BJ (cell line): Measurements from ENCODE around the gene SZT2. TPM values are rescaled to one million over a fixed set of nuclear protein-coding genes. Genes with fewer than 3 reads are reported as not detected.
"Not testable (repeated sequence)": the region's sequence is repeated elsewhere in the genome, so short reads cannot be mapped to it uniquely, and the experiment has no call there.

Source experiments
- CTCF ChIA-PET: fragments of 350-600 bp; formaldehyde crosslinking; extraction: SDS; loops from one replicate; lab custom pipeline; 2021; ENCODE audit warnings: antibody characterized with exemption, inconsistent platforms; lab: Yijun Ruan, JAX
- POLR2A ChIA-PET: fragments of 300-600 bp; sonication (Branson Sonifier 250); formaldehyde crosslinking; extraction: SDS; loops from one replicate; lab custom pipeline; 2021; ENCODE audit warnings: antibody characterized with exemption; lab: Charles Lee
- DNase-seq: peaks from one replicate; pipeline ENCODE4 v3.0.0-alpha.2; 2011; ENCODE audit warnings: low read depth
- H3K27me3 ChIP-seq: 2 replicates; pipeline ENCODE4 v1.6.0; 2011; ENCODE audit warnings: low read length; ENCODE audit not compliant: control insufficient read depth, insufficient read depth
- H3K36me3 ChIP-seq: 2 replicates; pipeline ENCODE4 v1.5.1; 2011; ENCODE audit warnings: low read length; ENCODE audit not compliant: control insufficient read depth, insufficient read depth
- H3K4me3 ChIP-seq: 2 replicates; pipeline ENCODE4 v1.5.1; 2011; ENCODE audit warnings: low read depth, mild to moderate bottlenecking, control low read depth, low read length
- polyA plus RNA-seq: library from polyadenylated mRNA; depleted of rRNA; stranded (reverse); fragments of >200 nt; gene quantifications from 2 replicates; pipeline ENCODE4 v1.2.3, GENCODE V29; 2011
- TF ChIP-seq, protein P1 (sequence below): IDR thresholded peaks from 2 replicates; pipeline ENCODE4 v1.5.1; 2011; ENCODE audit warnings: low read depth, mild to moderate bottlenecking, control low read depth, inconsistent platforms, low read length, moderate library complexity; ENCODE audit not compliant: insufficient read depth

The SZT2 gene
- polyA plus RNA-seq, 1 experiment: 12.1 TPM

DNA sequence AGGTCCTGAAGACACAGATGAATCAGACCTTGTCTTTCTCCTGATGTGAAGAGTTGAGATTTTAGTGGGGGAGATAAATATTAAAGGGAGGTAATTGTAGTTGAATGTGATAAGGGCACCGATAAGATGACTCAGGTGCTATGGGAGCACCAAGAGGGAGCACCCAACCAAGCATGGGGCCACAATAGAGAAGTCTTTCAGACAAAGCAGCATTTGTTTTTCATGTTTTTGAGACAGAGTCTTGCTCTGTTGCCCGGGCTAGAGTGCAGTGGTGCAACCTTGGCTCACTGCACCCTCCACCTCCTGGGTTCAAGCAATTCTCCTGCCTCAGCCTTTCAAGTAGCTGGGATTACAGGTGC lies 16.2 kb downstream of the SZT2 start:
- Histone ChIP-seq H3K4me3 (no peak overlapping the region), H3K27me3 (no peaks in the 10 kb centered on the region), H3K36me3 (peaks cover 20% of the 10 kb centered on the region)
- TF ChIP-seq, protein P1, sequence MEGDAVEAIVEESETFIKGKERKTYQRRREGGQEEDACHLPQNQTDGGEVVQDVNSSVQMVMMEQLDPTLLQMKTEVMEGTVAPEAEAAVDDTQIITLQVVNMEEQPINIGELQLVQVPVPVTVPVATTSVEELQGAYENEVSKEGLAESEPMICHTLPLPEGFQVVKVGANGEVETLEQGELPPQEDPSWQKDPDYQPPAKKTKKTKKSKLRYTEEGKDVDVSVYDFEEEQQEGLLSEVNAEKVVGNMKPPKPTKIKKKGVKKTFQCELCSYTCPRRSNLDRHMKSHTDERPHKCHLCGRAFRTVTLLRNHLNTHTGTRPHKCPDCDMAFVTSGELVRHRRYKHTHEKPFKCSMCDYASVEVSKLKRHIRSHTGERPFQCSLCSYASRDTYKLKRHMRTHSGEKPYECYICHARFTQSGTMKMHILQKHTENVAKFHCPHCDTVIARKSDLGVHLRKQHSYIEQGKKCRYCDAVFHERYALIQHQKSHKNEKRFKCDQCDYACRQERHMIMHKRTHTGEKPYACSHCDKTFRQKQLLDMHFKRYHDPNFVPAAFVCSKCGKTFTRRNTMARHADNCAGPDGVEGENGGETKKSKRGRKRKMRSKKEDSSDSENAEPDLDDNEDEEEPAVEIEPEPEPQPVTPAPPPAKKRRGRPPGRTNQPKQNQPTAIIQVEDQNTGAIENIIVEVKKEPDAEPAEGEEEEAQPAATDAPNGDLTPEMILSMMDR: no peak
- POLR2A ChIA-PET: no interaction called here
- CTCF ChIA-PET: interaction anchor here (1.8 kb wide), 1 partner anchor 11 kb away, joined by 5 read pairs; no protein-coding TSS in a partner anchor
- DNase-seq: no peak

DNA sequence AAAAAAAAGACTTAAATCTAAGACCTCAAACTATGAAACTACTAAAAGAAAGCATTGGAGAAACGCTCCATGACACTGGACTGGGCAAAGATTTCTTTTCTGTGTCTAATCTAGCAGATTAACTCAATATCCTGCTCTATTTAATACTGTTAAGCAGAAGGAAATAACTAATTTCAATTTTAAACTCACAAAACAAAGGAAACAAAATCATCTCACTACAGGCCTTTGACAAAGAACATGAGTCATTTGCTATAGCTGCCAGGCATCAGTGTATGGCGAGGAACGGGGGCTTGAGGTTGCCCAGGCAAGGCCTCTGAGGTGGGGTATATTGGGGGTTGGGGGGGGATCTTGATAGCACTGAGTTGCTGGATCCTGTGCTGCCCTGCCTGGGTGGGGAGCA lies 20.9 kb downstream of the SZT2 start:
- ChIA-PET CTCF (no interaction called here), POLR2A (no interaction called here)
- H3K27me3 ChIP-seq: no peaks in the 10 kb centered on the region
- H3K4me3 ChIP-seq: no peak overlapping the region
- H3K36me3 ChIP-seq: peaks cover 12% of the 10 kb centered on the region
- DNase-seq: no peak
- TF ChIP-seq, protein P1: no peak

DNA sequence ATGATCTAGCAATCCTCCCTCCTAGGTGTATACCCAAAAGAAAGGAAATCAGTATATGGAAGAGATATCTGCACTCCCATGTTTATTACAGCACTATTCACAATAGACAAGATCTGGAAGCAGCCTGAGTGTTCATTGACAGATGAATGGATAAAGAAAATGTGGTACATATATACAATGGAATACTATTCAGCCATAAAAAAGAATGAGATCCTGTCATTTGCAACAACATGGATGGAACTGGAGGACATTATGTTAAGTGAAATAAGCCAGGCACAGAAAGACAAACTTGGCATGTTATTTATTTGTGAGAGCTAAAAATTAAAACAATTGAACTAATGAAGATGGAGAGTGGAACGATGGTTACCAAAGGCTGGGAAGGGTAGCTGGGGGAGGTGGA lies 23.7 kb downstream of the SZT2 start:
- DNase-seq, H3K27me3 ChIP-seq, H3K4me3 ChIP-seq, POLR2A ChIA-PET: not testable (repeated sequence)
- CTCF ChIA-PET: interaction anchor here (0.6 to 1.8 kb wide), 5 partner anchors 24 to 186 kb away, joined by 3 to 6 read pairs (median 3); partner anchors contain the start of genes MED8 and SZT2
- H3K36me3 ChIP-seq: peaks cover 11% of the 10 kb centered on the region

DNA sequence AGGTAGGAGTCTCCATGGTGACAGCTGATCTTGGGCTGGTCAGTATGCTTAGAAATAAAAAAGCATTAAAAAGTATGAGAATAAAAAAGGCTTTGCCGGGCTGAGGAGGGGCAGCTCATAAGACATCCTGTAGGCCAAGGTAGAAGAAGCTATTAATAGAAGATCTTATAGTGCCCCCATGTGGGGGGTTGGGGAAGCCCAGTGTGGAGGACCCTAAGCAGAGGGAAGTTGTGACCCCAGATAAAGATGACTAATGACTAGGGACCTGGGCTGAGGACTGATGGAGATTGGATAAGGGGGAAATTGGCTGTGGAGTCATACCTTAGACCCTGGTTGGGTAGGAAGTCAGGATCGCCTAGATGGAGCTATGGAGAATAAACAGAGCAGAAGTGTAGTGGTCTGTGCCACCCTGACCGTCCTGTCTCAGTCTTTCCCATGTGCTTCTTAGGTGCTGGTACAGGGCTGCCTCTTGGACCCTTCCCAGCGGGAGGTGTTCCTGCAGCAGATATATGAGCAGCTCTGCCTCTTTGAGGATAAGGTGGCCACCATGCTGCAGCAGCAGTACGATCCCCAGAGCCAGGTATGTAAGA lies 25.0 kb downstream of the SZT2 start:
- TF ChIP-seq, protein P1: peak; percentile 42
- Histone ChIP-seq H3K4me3 (no peak overlapping the region), H3K27me3 (no peaks in the 10 kb centered on the region), H3K36me3 (peaks cover 19% of the 10 kb centered on the region)
- DNase-seq: no peak
- ChIA-PET CTCF (interaction anchor here (0.6 to 2.3 kb wide), 12 partner anchors 13 to 188 kb away, joined by 3 to 17 read pairs (median 5); partner anchors contain the start of genes MED8 and SZT2), POLR2A (no interaction called here)

DNA sequence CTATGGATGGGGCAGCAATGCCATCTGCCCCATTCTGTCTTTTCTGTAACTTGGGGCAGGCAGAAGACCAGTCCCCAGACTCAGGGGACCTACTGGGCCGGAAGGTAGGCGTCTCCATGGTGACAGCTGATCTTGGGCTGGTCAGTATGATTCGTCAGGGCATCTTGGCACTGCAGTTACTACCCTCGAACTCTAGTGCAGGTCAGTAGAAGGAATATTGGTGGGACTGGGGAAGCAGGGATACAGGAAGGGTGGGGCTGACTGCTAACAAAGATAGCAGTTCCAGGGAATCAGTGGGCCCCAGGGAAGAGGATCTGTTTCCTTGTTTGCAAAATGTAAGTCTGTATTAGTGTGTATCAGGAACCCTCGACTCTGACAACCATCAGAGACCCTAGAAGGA lies 26.2 kb downstream of the SZT2 start:
- Histone ChIP-seq H3K4me3 (no peak overlapping the region), H3K27me3 (no peaks in the 10 kb centered on the region), H3K36me3 (peaks cover 23% of the 10 kb centered on the region)
- POLR2A ChIA-PET: no interaction called here
- TF ChIP-seq, protein P1: no peak
- no peak for DNase-seq
- CTCF ChIA-PET: interaction anchor here (0.7 to 2.3 kb wide), 5 partner anchors 12 to 195 kb away, joined by 3 to 17 read pairs (median 3); no protein-coding TSS in a partner anchor

DNA sequence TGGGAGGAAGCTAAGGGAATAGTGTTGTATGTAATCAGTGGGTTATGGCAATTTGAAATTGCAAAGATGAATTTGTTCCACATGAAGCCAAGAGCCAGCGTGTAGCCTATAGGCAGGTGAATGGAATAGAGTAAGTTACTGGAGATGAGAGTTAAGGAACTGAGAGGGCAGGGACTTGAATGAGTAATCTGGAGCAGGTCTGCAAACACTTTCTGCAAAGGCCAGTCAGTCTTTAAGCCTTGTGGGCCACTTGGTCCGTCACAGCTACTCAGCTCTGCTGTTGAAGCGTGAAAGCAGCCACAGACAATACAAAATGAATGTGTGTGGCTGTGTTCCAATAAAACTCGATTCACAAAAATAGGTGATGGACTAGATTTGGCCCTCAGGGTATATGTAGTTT lies 29.2 kb downstream of the SZT2 start:
- H3K36me3 ChIP-seq: peaks cover 36% of the 10 kb centered on the region
- no peaks in the 10 kb centered on the region for H3K27me3 ChIP-seq
- TF ChIP-seq, protein P1: no peak
- POLR2A ChIA-PET: no interaction called here
- H3K4me3 ChIP-seq: no peak overlapping the region
- CTCF ChIA-PET: no interaction called here
- no peak for DNase-seq
